C4-2B (cell line): ENCODE results near the gene TNFRSF12A.

ENCODE experiments used
- CTCF ChIP-seq: fragments of 450-650 bp; conservative IDR thresholded peaks from 2 replicates; pipeline ENCODE4 v1.5.1; 2017; ENCODE audit warnings: mild to moderate bottlenecking
- ZFX ChIP-seq: fragments of 450-650 bp; IDR thresholded peaks from 2 replicates; pipeline ENCODE4 v1.6.1; 2017

- TF ChIP-seq CTCF (no peak; the same call in 1 of the 2 replicates), ZFX (no peak)
Observed at GRCh38 chr16:3020247-3020603, at the start of gene TNFRSF12A.
